Upper lobe of left lung (tissue), 6 donors: ENCODE data around the gene SPACA5. TPM values are rescaled to one million over a fixed set of nuclear protein-coding genes. Genes with fewer than 3 reads are reported as not detected.
"Not testable (repeated sequence)": the region's sequence is repeated elsewhere in the genome, so short reads cannot be mapped to it uniquely, and the experiment has no call there.

Experiments
- ATAC-seq, 2 donors: fragments of 200-7000 bp; cut with Tn5 transposase; one replicate each; pipeline ENCODE4 v1.9.1; 2022; ENCODE audit warnings: mild to moderate bottlenecking in 2 of 2, moderate library complexity in 2 of 2; ENCODE audit not compliant: low FRiP score in 2 of 2
- DNase-seq, 2 donors: peaks; one replicate each; pipeline ENCODE4 v3.0.0-alpha.2; 2019 to 2020
- H3K27ac ChIP-seq, 4 donors: fragments of 200-600 bp; sonication (generic); one replicate each; pipeline ENCODE4 v1.5.1; 2016 to 2019
- H3K27me3 ChIP-seq, 4 donors: fragments of 200-600 bp; sonication (generic); one replicate each; pipeline ENCODE4 v1.5.1; 2017 to 2019
- H3K36me3 ChIP-seq, 4 donors: fragments of 200-600 bp; sonication (generic); one replicate each; pipeline ENCODE4 v1.5.1; 2016 to 2019
- H3K4me1 ChIP-seq, 4 donors: fragments of 200-600 bp; sonication (generic); one replicate each; pipeline ENCODE4 v1.5.1; 2018 to 2019
- H3K4me3 ChIP-seq, 4 donors: fragments of 200-600 bp; sonication (generic); one replicate each; pipeline ENCODE4 v1.5.1; 2017 to 2019; ENCODE audit warnings: mild to moderate bottlenecking in 2 of 4, moderate library complexity in 1 of 4
- H3K9me3 ChIP-seq, 4 donors: fragments of 200-600 bp; sonication (generic); one replicate each; pipeline ENCODE4 v1.5.1; 2018 to 2019
- EP300 ChIP-seq, 4 donors: sonication (generic); formaldehyde crosslinking; IDR thresholded peaks; one replicate each; pipeline ENCODE4 v1.5.1; 2017; ENCODE audit warnings: antibody characterized with exemption in 4 of 4, control low read depth in 2 of 4
- POLR2A ChIP-seq, 4 donors: fragments of 450-650 bp; IDR thresholded peaks; one replicate each; pipeline ENCODE4 v1.5.1; 2016 to 2017; ENCODE audit warnings: antibody characterized with exemption in 4 of 4, mild to moderate bottlenecking in 2 of 4
- POLR2AphosphoS5 ChIP-seq, 2 donors: sonication (generic); formaldehyde crosslinking; IDR thresholded peaks; one replicate each; pipeline ENCODE4 v1.5.1; 2017; ENCODE audit warnings: antibody characterized with exemption in 2 of 2
- WGBS, 2 donors: methylation state at CpG; one replicate each; pipeline ENCODE4 v1.1.5; 2017 to 2018; 5-methylcytosine and 5-hydroxymethylcytosine counted together
- total RNA-seq, 6 donors: library from RNA; depleted of rRNA in 4 of 6; stranded (reverse); fragments of >200 nt in 4 of 6; gene quantifications; one replicate each; pipeline versions ENCODE4 v1.1.0 to v1.2.1, GENCODE V29; 2016 to 2021
- TF ChIP-seq, protein P1 (sequence below), 6 experiments: fragments of 450-650 bp in 4 of 6; fragments of 200-600 bp in 2 of 6; sonication (generic) in 2 of 6; IDR thresholded peaks; one replicate each; pipeline ENCODE4 v1.5.1; 2016 to 2019; ENCODE audit warnings: antibody characterized with exemption in 6 of 6
- donor health status: DM: no; HTN: no; CAD: no; lungs with moderate emphysema.
- donor health status: DM: no; HTN: yes; CAD: no; lungs with severe emphysema.

Gene SPACA5
- not detected for total RNA-seq

GRCh38 chrX:48006688-48007087 lies at the start of gene SPACA5:
Gene SPACA5, plus strand, starts transcription at chrX:48006988. Its CDS starts 815 bp downstream, at chrX:48007803.
- not testable (repeated sequence) for H3K9me3 ChIP-seq, H3K4me1 ChIP-seq, DNase-seq, ATAC-seq, H3K27ac ChIP-seq, H3K4me3 ChIP-seq, H3K36me3 ChIP-seq, H3K27me3 ChIP-seq
- no CpG with 5 or more reads among the region's 8 CpGs for WGBS, 2 donors

- DNase-seq, H3K4me1 ChIP-seq, H3K4me3 ChIP-seq, H3K27ac ChIP-seq, H3K9me3 ChIP-seq, H3K36me3 ChIP-seq, H3K27me3 ChIP-seq, ATAC-seq: not testable (repeated sequence)
- 96% methylated on average over 3 of the region's 4 CpGs; no CpG with 5 or more reads in 1 of the 2 donors for WGBS, 2 donors
Measured at GRCh38 chrX:47958206-47958605, 48.6 kb upstream of the SPACA5 start.

DNA sequence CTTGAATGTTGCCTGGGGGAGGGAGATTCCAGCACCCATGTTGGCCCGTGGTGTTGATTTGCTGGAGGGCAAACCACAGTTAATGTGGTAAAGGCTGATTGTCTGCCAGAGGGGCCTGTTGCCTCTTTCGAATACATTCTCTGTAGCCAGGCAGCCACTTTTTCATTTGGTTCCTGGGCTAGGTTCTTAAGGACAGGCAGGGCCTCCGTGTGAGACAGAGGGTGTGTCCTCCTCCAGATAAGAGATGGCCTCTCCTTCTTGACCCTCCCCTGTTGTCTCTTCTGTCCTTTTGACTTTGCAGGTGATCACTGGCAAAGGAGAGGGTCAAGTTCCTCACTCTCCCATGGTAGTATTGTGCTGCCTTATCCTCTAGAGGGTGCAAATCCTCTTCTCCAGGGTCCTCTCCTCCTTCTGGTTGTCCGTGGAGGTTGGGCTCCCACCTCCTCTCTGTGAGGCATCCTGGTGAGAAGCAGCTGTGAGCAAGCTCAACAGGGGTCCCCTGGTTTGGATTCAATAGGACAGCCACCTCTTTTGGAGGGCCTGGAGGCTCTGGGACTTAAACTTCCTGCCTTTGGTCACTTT lies 47.9 kb upstream of the SPACA5 start:
- Histone ChIP-seq H3K27ac (no peak overlapping the region), H3K36me3 (no peaks in the 10 kb centered on the region), H3K9me3 (peaks cover 0 to 3% (median 0%) of the 10 kb centered on the region in 4 donors), H3K4me1 (no peaks in the 10 kb centered on the region), H3K4me3 (no peak overlapping the region), H3K27me3 (no peaks in the 10 kb centered on the region)
- DNase-seq (no peak), ATAC-seq (peak in 1 of 2 donors; percentile 47)
- TF ChIP-seq, protein P1, sequence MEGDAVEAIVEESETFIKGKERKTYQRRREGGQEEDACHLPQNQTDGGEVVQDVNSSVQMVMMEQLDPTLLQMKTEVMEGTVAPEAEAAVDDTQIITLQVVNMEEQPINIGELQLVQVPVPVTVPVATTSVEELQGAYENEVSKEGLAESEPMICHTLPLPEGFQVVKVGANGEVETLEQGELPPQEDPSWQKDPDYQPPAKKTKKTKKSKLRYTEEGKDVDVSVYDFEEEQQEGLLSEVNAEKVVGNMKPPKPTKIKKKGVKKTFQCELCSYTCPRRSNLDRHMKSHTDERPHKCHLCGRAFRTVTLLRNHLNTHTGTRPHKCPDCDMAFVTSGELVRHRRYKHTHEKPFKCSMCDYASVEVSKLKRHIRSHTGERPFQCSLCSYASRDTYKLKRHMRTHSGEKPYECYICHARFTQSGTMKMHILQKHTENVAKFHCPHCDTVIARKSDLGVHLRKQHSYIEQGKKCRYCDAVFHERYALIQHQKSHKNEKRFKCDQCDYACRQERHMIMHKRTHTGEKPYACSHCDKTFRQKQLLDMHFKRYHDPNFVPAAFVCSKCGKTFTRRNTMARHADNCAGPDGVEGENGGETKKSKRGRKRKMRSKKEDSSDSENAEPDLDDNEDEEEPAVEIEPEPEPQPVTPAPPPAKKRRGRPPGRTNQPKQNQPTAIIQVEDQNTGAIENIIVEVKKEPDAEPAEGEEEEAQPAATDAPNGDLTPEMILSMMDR (IDR thresholded peaks at IDR 0.05) = peak in 1 of 6 experiments; percentile 28
- no peak for TF ChIP-seq POLR2A (IDR thresholded peaks at IDR 0.05)
- 33% methylated on average over 4 of the region's 4 CpGs; no CpG with 5 or more reads in 1 of the 2 donors for WGBS, 2 donors

- no peaks in the 10 kb centered on the region for H3K4me1 ChIP-seq
- H3K4me3 ChIP-seq = no peak overlapping the region
- TF ChIP-seq, protein P1 (IDR thresholded peaks at IDR 0.05) = no peak
- no peak for TF ChIP-seq EP300 (IDR thresholded peaks at IDR 0.05)
- no peak for TF ChIP-seq POLR2A (IDR thresholded peaks at IDR 0.05)
- no peak for TF ChIP-seq POLR2AphosphoS5 (IDR thresholded peaks at IDR 0.05)
- no peak overlapping the region for H3K27ac ChIP-seq
- 69 to 82% methylated on average over 1 to 2 of the region's 2 CpGs for WGBS, 2 donors
- no peaks in the 10 kb centered on the region for H3K36me3 ChIP-seq
- H3K27me3 ChIP-seq = no peaks in the 10 kb centered on the region
- peaks cover 0 to 14% (median 0%) of the 10 kb centered on the region in 4 donors for H3K9me3 ChIP-seq
- ATAC-seq (no peak), DNase-seq (peak in 1 of 2 donors; percentile 25)
Measured at GRCh38 chrX:47960406-47960805, 46.4 kb upstream of the SPACA5 start.

GRCh38 chrX:47961830-47962229 lies 45.0 kb upstream of the SPACA5 start:
- WGBS, 2 donors = 71 to 87% methylated on average over 6 of the region's 6 CpGs
- peaks cover 0 to 24% (median 0%) of the 10 kb centered on the region in 4 donors for H3K9me3 ChIP-seq
- H3K4me1 ChIP-seq, ATAC-seq, DNase-seq, H3K36me3 ChIP-seq, H3K27ac ChIP-seq, H3K4me3 ChIP-seq, H3K27me3 ChIP-seq: not testable (repeated sequence)

DNA sequence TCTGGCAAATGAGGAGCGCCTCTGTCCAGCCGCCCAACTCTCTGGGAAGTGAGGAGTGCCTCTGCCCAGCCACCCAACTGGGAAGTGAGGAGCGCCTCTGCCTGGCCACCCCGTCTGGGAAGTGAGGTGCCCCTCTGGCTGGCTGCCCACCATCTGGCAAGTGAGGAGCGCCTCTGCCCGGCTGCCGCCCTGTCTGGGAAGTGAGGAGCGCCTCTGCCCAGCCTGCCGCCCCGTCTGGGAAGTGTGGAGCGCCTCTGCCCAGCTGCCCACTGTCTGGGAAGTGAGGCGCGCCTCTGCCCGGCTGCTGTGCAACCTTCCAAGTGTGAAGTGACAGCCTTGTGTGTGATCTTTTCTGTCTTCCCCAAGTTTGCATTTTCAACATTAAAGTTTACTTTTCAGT lies 41.3 kb upstream of the SPACA5 start:
- H3K4me3 ChIP-seq, H3K36me3 ChIP-seq, ATAC-seq, H3K4me1 ChIP-seq, H3K27me3 ChIP-seq, H3K27ac ChIP-seq: not testable (repeated sequence)
- 83 to 100% methylated on average over 3 to 14 of the region's 14 CpGs for WGBS, 2 donors
- DNase-seq = peak in 1 of 2 donors; percentile 42
- peaks cover 0 to 52% (median 0%) of the 10 kb centered on the region in 4 donors for H3K9me3 ChIP-seq

DNA sequence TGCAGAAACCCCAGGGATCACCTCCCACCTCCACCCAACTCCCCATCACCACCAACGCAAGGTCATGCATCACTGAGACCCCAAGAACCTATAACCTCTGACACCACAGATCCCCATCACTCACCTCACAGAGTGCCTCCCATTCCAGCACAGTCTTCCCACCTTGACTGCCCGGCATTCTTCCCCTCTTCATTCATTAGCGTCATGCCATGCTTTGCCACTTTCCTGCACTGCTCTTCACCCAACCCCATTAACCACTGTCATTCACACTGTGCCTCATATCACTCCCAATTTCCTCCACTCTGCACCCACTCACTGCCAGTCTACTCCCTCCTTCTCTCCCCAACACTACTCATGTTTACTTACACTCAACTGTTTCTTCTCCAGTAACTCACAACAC lies 33.6 kb upstream of the SPACA5 start:
- DNase-seq (no peak), ATAC-seq (no peak)
- Histone ChIP-seq H3K9me3 (peaks cover 21 to 86% (median 35%) of the 10 kb centered on the region in 4 donors), H3K27ac (no peak overlapping the region), H3K4me1 (no peaks in the 10 kb centered on the region), H3K4me3 (no peak overlapping the region), H3K36me3 (peaks cover 0 to 20% (median 6%) of the 10 kb centered on the region in 4 donors), H3K27me3 (no peaks in the 10 kb centered on the region)
- 89 to 93% methylated on average over 3 of the region's 3 CpGs for WGBS, 2 donors
- TF ChIP-seq, protein P1 (IDR thresholded peaks at IDR 0.05) = no peak
- TF ChIP-seq EP300 (IDR thresholded peaks at IDR 0.05) (no peak), POLR2AphosphoS5 (IDR thresholded peaks at IDR 0.05) (no peak), POLR2A (IDR thresholded peaks at IDR 0.05) (no peak)
